HG03025 (cell line): ENCODE data around the gene ZFR.
"Not testable (repeated sequence)": the region's sequence is repeated elsewhere in the genome, so short reads cannot be mapped to it uniquely, and the experiment has no call there.

Source experiments
- ATAC-seq: cut with Tn5 transposase; IDR thresholded peaks from one replicate; pipeline ENCODE4 v1.9.1; 2021; ENCODE audit warnings: mild to moderate bottlenecking, moderate library complexity; ENCODE audit not compliant: unreplicated experiment, low FRiP score

Gene ZFR

GRCh38 chr5:32367271-32367670, 77.3 kb downstream of the ZFR start:
- not testable (repeated sequence) for ATAC-seq

GRCh38 chr5:32365623-32366022, 78.9 kb downstream of the ZFR start:
- ATAC-seq, result no peak

- ATAC-seq, result no peak
Observed at GRCh38 chr5:32363030-32363429, 81.5 kb downstream of the ZFR start.

GRCh38 chr5:32362527-32362926, 82.0 kb downstream of the ZFR start:
- ATAC-seq, result no peak

GRCh38 chr5:32360906-32361305, 83.6 kb downstream of the ZFR start:
- ATAC-seq, result no peak

- no peak for ATAC-seq
Observed at GRCh38 chr5:32358611-32359010, 85.9 kb downstream of the ZFR start.

- ATAC-seq, result no peak
Observed at GRCh38 chr5:32357658-32358057, 86.9 kb downstream of the ZFR start.

- ATAC-seq, result no peak
Observed at GRCh38 chr5:32355686-32356085, 88.9 kb downstream of the ZFR start.

- no peak for ATAC-seq
Observed at GRCh38 chr5:32353420-32353819, 91.1 kb downstream of the ZFR start.

- no peak for ATAC-seq
Observed at GRCh38 chr5:32352685-32353084, 91.9 kb downstream of the ZFR start.

GRCh38 chr5:32346869-32347268, 97.7 kb downstream of the ZFR start:
- no peak for ATAC-seq

GRCh38 chr5:32343058-32343672, 101.4 kb downstream of the ZFR start:
- ATAC-seq, result no peak

- no peak for ATAC-seq
Observed at GRCh38 chr5:32342656-32343055, 101.9 kb downstream of the ZFR start.

- ATAC-seq, result no peak
Observed at GRCh38 chr5:32339878-32340277, 104.7 kb downstream of the ZFR start.

GRCh38 chr5:32339198-32339597, 105.3 kb downstream of the ZFR start:
- ATAC-seq, result no peak

- no peak for ATAC-seq
Observed at GRCh38 chr5:32332966-32333365, 111.6 kb downstream of the ZFR start.

- ATAC-seq, result no peak
Observed at GRCh38 chr5:32332361-32332760, 112.2 kb downstream of the ZFR start.

GRCh38 chr5:32331935-32332274, 112.6 kb downstream of the ZFR start:
- ATAC-seq, result no peak

GRCh38 chr5:32331217-32331934, 113.2 kb downstream of the ZFR start:
- no peak for ATAC-seq

GRCh38 chr5:32330126-32330971, 114.2 kb downstream of the ZFR start:
- no peak for ATAC-seq

GRCh38 chr5:32329395-32329834, 115.1 kb downstream of the ZFR start:
- no peak for ATAC-seq
